Muscle of leg (tissue), 11 donors: ENCODE measurements around the gene SORBS1. TPM values are rescaled to one million over a fixed set of nuclear protein-coding genes. Genes with fewer than 3 reads are reported as not detected.

ENCODE experiments used
- DNase-seq: peaks from one replicate; pipeline ENCODE4 v3.0.0; 2013
- H3K27ac ChIP-seq: one replicate; pipeline ENCODE4 v1.5.1; 2013; ENCODE audit warnings: mild to moderate bottlenecking, low read length, control low read depth
- H3K27me3 ChIP-seq: one replicate; pipeline ENCODE4 v1.6.1; 2013; ENCODE audit warnings: low read length; ENCODE audit not compliant: control insufficient read depth, insufficient read depth
- H3K36me3 ChIP-seq: one replicate; pipeline ENCODE4 v1.6.1; 2013; ENCODE audit warnings: low read length; ENCODE audit not compliant: control insufficient read depth, insufficient read depth
- H3K4me1 ChIP-seq: one replicate; pipeline ENCODE4 v1.6.1; 2013; ENCODE audit warnings: low read length; ENCODE audit not compliant: control insufficient read depth, insufficient read depth
- H3K4me3 ChIP-seq: one replicate; pipeline ENCODE4 v1.5.1; 2013; ENCODE audit warnings: low read length, control low read depth
- H3K9me3 ChIP-seq: replicated peaks from 2 replicates; pipeline ENCODE4 v1.6.1; 2013; ENCODE audit warnings: low read depth, low read length; ENCODE audit not compliant: control insufficient read depth
- WGBS: methylation state at CpG from one replicate; pipeline ENCODE4 v1.1.5; 2013; ENCODE audit warnings: missing lambda C conversion rate; ENCODE audit not compliant: insufficient coverage; 5-methylcytosine and 5-hydroxymethylcytosine counted together
- polyA plus RNA-seq, 8 donors: library from polyadenylated mRNA; unstranded; fragments of 120-200 nt; gene quantifications; one replicate each; pipeline versions ENCODE4 v1.2.1 to v1.2.3, GENCODE V29; 2013; ENCODE audit warnings: inconsistent platforms in 1 of 8, low replicate concordance in 1 of 8; ENCODE audit not compliant: insufficient read length in 8 of 8, insufficient read depth in 1 of 8
- total RNA-seq: library from RNA; stranded (reverse); fragments of 120-200 nt; gene quantifications from one replicate; pipeline ENCODE4 v1.2.4, GENCODE V29; 2013

SORBS1 gene
- total and polyA plus RNA-seq, 9 donors, result 50.4 to 104 (median 57.8) TPM

DNA sequence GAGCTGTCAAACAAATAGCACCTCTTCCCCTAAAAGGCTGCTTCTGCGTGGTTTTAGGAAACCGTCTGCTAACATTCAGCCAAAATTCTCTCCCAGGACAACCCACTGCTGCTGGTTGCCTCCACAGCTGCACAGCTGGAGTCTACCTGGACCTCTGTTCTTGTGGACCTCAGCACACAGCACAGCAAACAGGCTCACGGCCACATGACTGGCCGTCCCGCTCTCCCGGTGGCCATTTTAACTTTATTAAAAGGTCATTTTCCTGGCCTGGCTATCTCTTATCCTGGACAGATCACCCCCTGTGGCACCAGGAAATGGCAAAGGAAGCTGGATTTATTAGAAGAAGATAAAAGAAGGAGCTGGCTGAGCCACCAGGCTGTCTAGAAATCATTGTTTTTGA, 27.6 kb downstream of the SORBS1 start:
- Histone ChIP-seq H3K27ac (no peak overlapping the region), H3K36me3 (no peaks in the 10 kb centered on the region), H3K4me1 (peaks cover 26% of the 10 kb centered on the region), H3K27me3 (no peaks in the 10 kb centered on the region), H3K9me3 (no peaks in the 10 kb centered on the region), H3K4me3 (no peak overlapping the region)
- WGBS, result 50% methylated on average over 2 of the region's 6 CpGs
- DNase-seq, result no peak

- no peak overlapping the region for H3K4me3 ChIP-seq
- no peaks in the 10 kb centered on the region for H3K9me3 ChIP-seq
- peaks cover 21% of the 10 kb centered on the region for H3K4me1 ChIP-seq
- DNase-seq, result no peak
- no peaks in the 10 kb centered on the region for H3K36me3 ChIP-seq
- H3K27ac ChIP-seq, result no peak overlapping the region
- H3K27me3 ChIP-seq, result no peaks in the 10 kb centered on the region
- WGBS, result no CpG with 5 or more reads among the region's 2 CpGs
Measured at GRCh38 chr10:95532536-95532935, 28.6 kb downstream of the SORBS1 start.

DNA sequence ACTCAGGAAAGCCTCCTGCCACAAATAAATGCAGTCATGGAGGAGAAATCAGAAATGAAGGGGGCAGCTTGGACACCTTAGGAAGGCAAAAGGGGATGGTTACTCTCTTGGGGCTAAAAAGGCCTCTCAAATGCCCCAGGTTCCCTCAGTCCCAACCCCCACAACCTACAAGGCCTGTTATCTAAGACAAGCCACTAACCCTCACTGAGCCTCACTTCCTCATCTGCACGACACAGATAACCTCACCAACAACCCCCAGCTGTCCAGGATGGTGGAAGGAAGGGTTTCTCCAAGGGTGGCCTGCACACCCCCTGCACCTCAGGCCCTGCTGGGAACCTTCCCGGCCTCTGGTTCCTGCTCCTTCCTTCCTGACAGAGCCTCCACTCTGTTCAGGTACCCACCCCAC, 29.2 kb downstream of the SORBS1 start:
- DNase-seq, result no peak
- no CpG with 5 or more reads among the region's 2 CpGs for WGBS
- H3K27me3 ChIP-seq, result no peaks in the 10 kb centered on the region
- H3K4me1 ChIP-seq, result peaks cover 21% of the 10 kb centered on the region
- H3K4me3 ChIP-seq, result no peak overlapping the region
- H3K36me3 ChIP-seq, result no peaks in the 10 kb centered on the region
- no peak overlapping the region for H3K27ac ChIP-seq
- H3K9me3 ChIP-seq, result no peaks in the 10 kb centered on the region

GRCh38 chr10:95531058-95531809, 29.9 kb downstream of the SORBS1 start:
- 60% methylated on average over 7 of the region's 13 CpGs for WGBS

DNA sequence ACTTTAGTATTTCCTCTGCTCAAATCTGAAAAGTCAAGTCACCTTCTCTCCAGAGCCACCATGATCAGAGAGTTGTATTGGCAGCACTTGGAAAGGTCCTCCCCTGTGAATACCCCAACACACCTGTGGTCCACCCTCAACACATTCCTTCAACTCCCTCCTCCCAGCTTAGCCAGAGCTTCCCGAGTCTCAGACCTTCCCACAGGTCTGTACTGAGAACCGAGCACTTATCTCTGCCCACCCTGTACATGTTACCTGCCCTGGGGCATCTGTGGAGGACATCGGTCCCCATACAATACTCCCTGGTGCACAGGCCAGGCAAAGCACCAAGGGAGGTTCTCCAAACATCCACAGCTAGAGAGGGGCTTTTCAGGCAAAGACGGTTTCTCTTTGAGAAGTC, 30.6 kb downstream of the SORBS1 start:
- Histone ChIP-seq H3K4me1 (peaks cover 14% of the 10 kb centered on the region), H3K27ac (no peak overlapping the region), H3K36me3 (no peaks in the 10 kb centered on the region), H3K4me3 (no peak overlapping the region), H3K27me3 (no peaks in the 10 kb centered on the region), H3K9me3 (no peaks in the 10 kb centered on the region)
- DNase-seq, result no peak
- WGBS, result 94% methylated on average over 2 of the region's 4 CpGs

More at GRCh38 chr10:95531058-95531809, 29.9 kb downstream of the SORBS1 start:
- H3K27me3 ChIP-seq, result no peaks in the 10 kb centered on the region
- peaks cover 15% of the 10 kb centered on the region for H3K4me1 ChIP-seq
- no peak for DNase-seq
- H3K9me3 ChIP-seq, result no peaks in the 10 kb centered on the region
- H3K36me3 ChIP-seq, result no peaks in the 10 kb centered on the region
- no peak overlapping the region for H3K27ac ChIP-seq
- H3K4me3 ChIP-seq, result no peak overlapping the region

DNA sequence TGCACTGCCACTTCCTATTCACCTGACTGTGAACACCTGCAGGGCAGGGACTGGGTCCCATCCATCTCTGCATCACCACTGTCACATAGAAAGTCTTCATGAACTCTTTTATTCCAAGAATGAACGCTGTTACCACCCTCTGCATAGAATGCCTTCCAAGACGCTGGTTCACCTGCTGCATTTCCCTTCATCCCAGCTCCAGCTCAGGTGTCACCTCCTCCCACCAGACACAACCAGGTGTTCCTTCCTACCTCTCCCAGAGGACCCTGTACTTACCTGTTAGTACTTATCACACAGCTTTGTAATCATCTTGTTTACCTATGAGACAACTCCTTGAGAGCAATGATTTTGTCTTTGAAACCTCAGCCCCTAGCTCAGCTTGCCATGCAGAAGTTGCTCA, 31.1 kb downstream of the SORBS1 start:
- no peaks in the 10 kb centered on the region for H3K36me3 ChIP-seq
- H3K4me1 ChIP-seq, result peaks cover 14% of the 10 kb centered on the region
- no peaks in the 10 kb centered on the region for H3K9me3 ChIP-seq
- no peaks in the 10 kb centered on the region for H3K27me3 ChIP-seq
- no peak for DNase-seq
- no peak overlapping the region for H3K27ac ChIP-seq
- WGBS, result 92% methylated on average over 2 of the region's 2 CpGs
- no peak overlapping the region for H3K4me3 ChIP-seq

- Histone ChIP-seq H3K27me3 (no peaks in the 10 kb centered on the region), H3K27ac (no peak overlapping the region), H3K4me3 (no peak overlapping the region), H3K9me3 (no peaks in the 10 kb centered on the region), H3K4me1 (peaks cover 4% of the 10 kb centered on the region), H3K36me3 (no peaks in the 10 kb centered on the region)
- no peak for DNase-seq
- 89% methylated on average over 2 of the region's 7 CpGs for WGBS
Measured at GRCh38 chr10:95526044-95526443, 35.1 kb downstream of the SORBS1 start.

DNA sequence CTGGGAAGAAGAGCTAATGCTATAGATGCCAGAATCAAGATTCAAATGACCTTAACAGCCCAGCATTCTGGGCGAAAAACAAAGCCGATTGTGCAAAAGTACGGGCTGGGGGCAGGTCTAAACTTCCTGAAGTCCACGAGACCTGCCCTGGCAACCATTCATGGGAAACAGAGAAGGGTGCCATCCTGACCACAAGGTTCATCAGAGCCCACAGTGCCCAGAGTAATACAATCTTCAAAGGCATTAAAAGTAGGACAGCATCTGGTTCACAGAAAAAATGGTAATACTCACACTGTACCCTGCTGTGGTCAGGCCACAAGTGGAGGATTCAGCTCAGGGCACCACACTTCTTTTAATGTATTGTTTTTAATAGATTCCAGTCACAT, 36.1 kb downstream of the SORBS1 start:
- Histone ChIP-seq H3K4me3 (no peak overlapping the region), H3K9me3 (no peaks in the 10 kb centered on the region), H3K27me3 (no peaks in the 10 kb centered on the region), H3K27ac (no peak overlapping the region), H3K4me1 (no peaks in the 10 kb centered on the region), H3K36me3 (no peaks in the 10 kb centered on the region)
- no peak for DNase-seq
- WGBS, result 75% methylated on average over 4 of the region's 4 CpGs

- H3K4me3 ChIP-seq, result no peak overlapping the region
- no peaks in the 10 kb centered on the region for H3K27me3 ChIP-seq
- no peaks in the 10 kb centered on the region for H3K36me3 ChIP-seq
- DNase-seq, result no peak
- no peaks in the 10 kb centered on the region for H3K4me1 ChIP-seq
- no peaks in the 10 kb centered on the region for H3K9me3 ChIP-seq
- H3K27ac ChIP-seq, result no peak overlapping the region
- WGBS, result 92% methylated on average over 4 of the region's 7 CpGs
Measured at GRCh38 chr10:95524358-95525032, 36.7 kb downstream of the SORBS1 start.

GRCh38 chr10:95522117-95522516, 39.1 kb downstream of the SORBS1 start:
- DNase-seq, result no peak
- Histone ChIP-seq H3K27ac (no peak overlapping the region), H3K4me3 (no peak overlapping the region), H3K27me3 (no peaks in the 10 kb centered on the region), H3K4me1 (peaks cover 18% of the 10 kb centered on the region), H3K9me3 (no peaks in the 10 kb centered on the region), H3K36me3 (no peaks in the 10 kb centered on the region)
- no CpG with 5 or more reads among the region's 2 CpGs for WGBS
